SK-N-SH treated with all-trans-retinoic acid at 6 μM for 48 hours (cell line): Measurements from ENCODE around the gene KRT1.

Source experiments
- CREB5 ChIP-seq: fragments of 250-450 bp; sonication (Bioruptor Pico); IDR thresholded peaks from 2 replicates; pipeline ENCODE4 v1.5.1; 2020; ENCODE audit warnings: low read depth, mild to moderate bottlenecking, moderate library complexity
- PPARA ChIP-seq: fragments of 250-450 bp; sonication (Bioruptor Pico); IDR thresholded peaks from 2 replicates; pipeline ENCODE4 v1.5.0; 2020; ENCODE audit warnings: mild to moderate bottlenecking, borderline replicate concordance
- RARB ChIP-seq: fragments of 250-450 bp; sonication (Bioruptor Pico); IDR thresholded peaks from 2 replicates; pipeline ENCODE4 v1.8.0; 2021; ENCODE audit warnings: mild to moderate bottlenecking, moderate library complexity
- ZFP3 ChIP-seq: fragments of 250-450 bp; sonication (Bioruptor Pico); IDR thresholded peaks from 2 replicates; pipeline ENCODE4 v1.5.0; 2020; ENCODE audit warnings: mild to moderate bottlenecking, moderate library complexity
- ZNF565 ChIP-seq: fragments of 450-650 bp; formaldehyde crosslinking; conservative IDR thresholded peaks from 2 replicates; pipeline ENCODE4 v1.5.0; 2020; ENCODE audit warnings: low read depth, mild to moderate bottlenecking, moderate library complexity
- TF ChIP-seq, protein P1 (sequence below): fragments of 250-450 bp; sonication (Bioruptor Pico); IDR thresholded peaks from 2 replicates; pipeline ENCODE4 v1.8.0; 2021; ENCODE audit warnings: low read depth, mild to moderate bottlenecking, moderate library complexity, borderline replicate concordance
- TF ChIP-seq, protein P2 (sequence below): fragments of 250-450 bp; sonication (Bioruptor Pico); IDR thresholded peaks from 2 replicates; pipeline ENCODE4 v1.8.0; 2020; ENCODE audit warnings: mild to moderate bottlenecking, moderate library complexity, borderline replicate concordance

- no peak for TF ChIP-seq ZNF565 (CRISPR knock-in tag)
- TF ChIP-seq, protein P1, sequence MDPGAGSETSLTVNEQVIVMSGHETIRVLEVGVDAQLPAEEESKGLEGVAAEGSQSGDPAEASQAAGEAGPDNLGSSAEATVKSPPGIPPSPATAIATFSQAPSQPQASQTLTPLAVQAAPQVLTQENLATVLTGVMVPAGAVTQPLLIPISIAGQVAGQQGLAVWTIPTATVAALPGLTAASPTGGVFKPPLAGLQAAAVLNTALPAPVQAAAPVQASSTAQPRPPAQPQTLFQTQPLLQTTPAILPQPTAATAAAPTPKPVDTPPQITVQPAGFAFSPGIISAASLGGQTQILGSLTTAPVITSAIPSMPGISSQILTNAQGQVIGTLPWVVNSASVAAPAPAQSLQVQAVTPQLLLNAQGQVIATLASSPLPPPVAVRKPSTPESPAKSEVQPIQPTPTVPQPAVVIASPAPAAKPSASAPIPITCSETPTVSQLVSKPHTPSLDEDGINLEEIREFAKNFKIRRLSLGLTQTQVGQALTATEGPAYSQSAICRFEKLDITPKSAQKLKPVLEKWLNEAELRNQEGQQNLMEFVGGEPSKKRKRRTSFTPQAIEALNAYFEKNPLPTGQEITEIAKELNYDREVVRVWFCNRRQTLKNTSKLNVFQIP (CRISPR knock-in tag): no peak
- TF ChIP-seq RARB: no peak
- TF ChIP-seq PPARA (CRISPR knock-in tag): no peak
- no peak for TF ChIP-seq ZFP3 (CRISPR knock-in tag)
- no peak for TF ChIP-seq CREB5 (CRISPR knock-in tag)
- TF ChIP-seq, protein P2, sequence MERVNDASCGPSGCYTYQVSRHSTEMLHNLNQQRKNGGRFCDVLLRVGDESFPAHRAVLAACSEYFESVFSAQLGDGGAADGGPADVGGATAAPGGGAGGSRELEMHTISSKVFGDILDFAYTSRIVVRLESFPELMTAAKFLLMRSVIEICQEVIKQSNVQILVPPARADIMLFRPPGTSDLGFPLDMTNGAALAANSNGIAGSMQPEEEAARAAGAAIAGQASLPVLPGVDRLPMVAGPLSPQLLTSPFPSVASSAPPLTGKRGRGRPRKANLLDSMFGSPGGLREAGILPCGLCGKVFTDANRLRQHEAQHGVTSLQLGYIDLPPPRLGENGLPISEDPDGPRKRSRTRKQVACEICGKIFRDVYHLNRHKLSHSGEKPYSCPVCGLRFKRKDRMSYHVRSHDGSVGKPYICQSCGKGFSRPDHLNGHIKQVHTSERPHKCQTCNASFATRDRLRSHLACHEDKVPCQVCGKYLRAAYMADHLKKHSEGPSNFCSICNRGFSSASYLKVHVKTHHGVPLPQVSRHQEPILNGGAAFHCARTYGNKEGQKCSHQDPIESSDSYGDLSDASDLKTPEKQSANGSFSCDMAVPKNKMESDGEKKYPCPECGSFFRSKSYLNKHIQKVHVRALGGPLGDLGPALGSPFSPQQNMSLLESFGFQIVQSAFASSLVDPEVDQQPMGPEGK (CRISPR knock-in tag): no peak
Measured at GRCh38 chr12:52696588-52696987, 16.4 kb upstream of the KRT1 start.
